ENCODE measurements around the gene DCPS.

- TF ChIP-seq EP300 (IDR thresholded peaks at IDR 0.05; ENCODE audit: borderline replicate concordance) (no peak), YY1 (IDR thresholded peaks at IDR 0.05; ENCODE audit: low read depth) (no peak), TCF12 (IDR thresholded peaks at IDR 0.05; ENCODE audit: low read depth) (no peak), MAX (IDR thresholded peaks at IDR 0.05) (no peak), TEAD4 (IDR thresholded peaks at IDR 0.05) (no peak), NFIC (IDR thresholded peaks at IDR 0.05) (no peak), EGR1 (IDR thresholded peaks at IDR 0.05) (no peak), ZBTB7A (IDR thresholded peaks at IDR 0.05; ENCODE audit: low read depth) (no peak)
Observed at GRCh38 chr11:126317756-126318573, 14.1 kb downstream of the DCPS start.

Measured in Ishikawa (cell line).